ENCODE measurements around the gene RMND5A.

DNA sequence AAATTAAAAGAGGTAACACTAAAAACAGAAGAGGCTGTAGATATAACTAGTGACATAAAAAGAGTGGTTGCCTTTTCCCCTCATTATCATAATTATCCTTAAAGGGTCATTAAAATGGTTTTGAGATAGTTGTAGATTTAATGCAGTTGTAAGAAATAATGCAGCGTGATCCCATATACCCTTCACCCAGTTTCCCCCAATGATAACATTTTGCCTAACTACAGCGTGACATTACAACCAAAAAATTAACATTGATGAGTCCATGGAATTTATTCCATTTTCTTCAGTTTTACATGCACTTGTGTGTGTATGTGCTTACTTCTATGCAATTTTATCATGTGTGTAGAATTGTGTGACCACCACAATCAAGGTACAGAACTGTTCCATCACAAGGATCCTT lies 13.2 kb upstream of the RMND5A start:
- TF ChIP-seq, protein P1, sequence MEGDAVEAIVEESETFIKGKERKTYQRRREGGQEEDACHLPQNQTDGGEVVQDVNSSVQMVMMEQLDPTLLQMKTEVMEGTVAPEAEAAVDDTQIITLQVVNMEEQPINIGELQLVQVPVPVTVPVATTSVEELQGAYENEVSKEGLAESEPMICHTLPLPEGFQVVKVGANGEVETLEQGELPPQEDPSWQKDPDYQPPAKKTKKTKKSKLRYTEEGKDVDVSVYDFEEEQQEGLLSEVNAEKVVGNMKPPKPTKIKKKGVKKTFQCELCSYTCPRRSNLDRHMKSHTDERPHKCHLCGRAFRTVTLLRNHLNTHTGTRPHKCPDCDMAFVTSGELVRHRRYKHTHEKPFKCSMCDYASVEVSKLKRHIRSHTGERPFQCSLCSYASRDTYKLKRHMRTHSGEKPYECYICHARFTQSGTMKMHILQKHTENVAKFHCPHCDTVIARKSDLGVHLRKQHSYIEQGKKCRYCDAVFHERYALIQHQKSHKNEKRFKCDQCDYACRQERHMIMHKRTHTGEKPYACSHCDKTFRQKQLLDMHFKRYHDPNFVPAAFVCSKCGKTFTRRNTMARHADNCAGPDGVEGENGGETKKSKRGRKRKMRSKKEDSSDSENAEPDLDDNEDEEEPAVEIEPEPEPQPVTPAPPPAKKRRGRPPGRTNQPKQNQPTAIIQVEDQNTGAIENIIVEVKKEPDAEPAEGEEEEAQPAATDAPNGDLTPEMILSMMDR (IDR thresholded peaks at IDR 0.05), result no peak
- TF ChIP-seq POLR2A (IDR thresholded peaks at IDR 0.05) (no peak), POLR2AphosphoS5 (IDR thresholded peaks at IDR 0.05) (no peak)
